Choroid plexus epithelial cell (primary cell): ENCODE data around the gene SH3TC1.

Source experiments
- DNase-seq: peaks from one replicate; pipeline ENCODE4 v3.0.0-alpha.2; 2010; ENCODE audit warnings: low read depth
- H3K4me3 ChIP-seq: 2 replicates; pipeline ENCODE4 v1.5.1; 2011; ENCODE audit warnings: low read depth, mild to moderate bottlenecking, control low read depth, low read length, moderate library complexity
- CTCF ChIP-seq: conservative IDR thresholded peaks from 2 replicates; pipeline ENCODE4 v1.5.1; 2011; ENCODE audit warnings: low read depth, mild to moderate bottlenecking, control low read depth, inconsistent platforms, low read length, moderate library complexity

Gene SH3TC1

GRCh38 chr4:8168832-8169598, 30.1 kb upstream of the SH3TC1 start:
- no peak overlapping the region for H3K4me3 ChIP-seq
- DNase-seq: no peak
- TF ChIP-seq CTCF: no peak

- H3K4me3 ChIP-seq: no peak overlapping the region
- no peak for DNase-seq
- no peak for TF ChIP-seq CTCF
These were observed 29.3 kb upstream of the SH3TC1 start for GRCh38 chr4:8169763-8170162.

- no peak for DNase-seq
These were observed 28.7 kb upstream of the SH3TC1 start for GRCh38 chr4:8170341-8170740.

GRCh38 chr4:8171266-8171665, 27.8 kb upstream of the SH3TC1 start:
- H3K4me3 ChIP-seq: no peak overlapping the region
- TF ChIP-seq CTCF: no peak
- DNase-seq: no peak

More at GRCh38 chr4:8170341-8170740, 28.7 kb upstream of the SH3TC1 start:
- TF ChIP-seq CTCF: no peak
- H3K4me3 ChIP-seq: no peak overlapping the region

- peak; percentile 79 for DNase-seq
- H3K4me3 ChIP-seq: no peak overlapping the region
- no peak for TF ChIP-seq CTCF
These were observed 26.8 kb upstream of the SH3TC1 start for GRCh38 chr4:8171984-8172924.

- DNase-seq: no peak
- TF ChIP-seq CTCF: no peak
- H3K4me3 ChIP-seq: no peak overlapping the region
These were observed 25.4 kb upstream of the SH3TC1 start for GRCh38 chr4:8173492-8174242.
